Subcutaneous adipose tissue (tissue), 4 donors: ENCODE data around the gene ZNF587B. TPM values are rescaled to one million over a fixed set of nuclear protein-coding genes. Genes with fewer than 3 reads are reported as not detected.

ENCODE experiments used
- CTCF ChIP-seq: fragments of 450-650 bp; IDR thresholded peaks from one replicate; pipeline ENCODE4 v1.5.1; 2016; ENCODE audit warnings: low read depth, mild to moderate bottlenecking, control low read depth, antibody characterized with exemption, moderate library complexity
- total RNA-seq, 4 donors: library from RNA; depleted of rRNA; stranded (reverse); fragments of >200 nt; gene quantifications; one replicate each; pipeline ENCODE4 v1.1.0, GENCODE V29; 2016

ZNF587B gene
- total RNA-seq, 4 donors from 2014 or later, result 10.0 to 17.5 (median 12.3) TPM

GRCh38 chr19:57815247-57816075 lies 14.6 kb upstream of the ZNF587B start:
- no peak for TF ChIP-seq CTCF

DNA sequence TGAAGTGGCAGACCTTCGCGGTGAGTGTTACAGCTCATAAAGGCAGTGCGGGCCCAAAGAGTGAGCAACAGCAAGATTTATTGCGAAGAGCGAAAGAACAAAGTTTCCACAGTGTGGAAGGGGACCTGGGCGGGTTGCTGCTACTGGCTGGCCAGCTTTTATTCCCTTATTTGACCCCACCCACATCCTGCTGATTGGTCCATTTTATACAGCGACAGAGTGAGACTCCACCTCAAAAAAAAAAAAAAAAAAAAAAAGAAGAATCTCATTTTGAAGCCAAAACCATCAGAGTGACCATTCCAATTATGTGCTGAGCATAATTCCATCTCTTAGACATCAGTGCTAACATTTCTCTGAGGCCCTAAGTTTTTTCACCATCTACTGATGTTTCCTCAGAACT lies 13.4 kb upstream of the ZNF587B start:
- no peak for TF ChIP-seq CTCF

DNA sequence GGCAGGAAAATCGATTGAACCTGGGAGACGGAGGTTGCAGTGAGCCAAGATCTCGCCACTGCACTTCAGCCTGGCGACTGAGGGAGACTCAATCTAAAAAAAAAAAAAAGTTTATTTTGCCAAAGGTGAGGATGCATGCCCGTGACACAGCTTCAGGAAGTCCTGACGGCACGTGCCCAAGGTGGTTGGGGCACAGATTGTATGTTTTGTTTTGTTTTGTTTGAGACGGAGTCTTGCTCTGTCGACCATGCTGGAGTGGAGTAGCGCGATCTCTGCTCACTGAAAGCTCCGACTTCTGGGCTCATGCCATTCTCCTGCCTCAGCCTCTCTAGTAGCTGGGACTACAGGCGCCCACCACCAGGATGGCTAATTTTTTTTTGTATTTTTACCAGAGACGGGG lies 12.1 kb upstream of the ZNF587B start:
- TF ChIP-seq CTCF, result no peak

- TF ChIP-seq CTCF, result no peak
Observed at GRCh38 chr19:57818378-57818777, 11.7 kb upstream of the ZNF587B start.

DNA sequence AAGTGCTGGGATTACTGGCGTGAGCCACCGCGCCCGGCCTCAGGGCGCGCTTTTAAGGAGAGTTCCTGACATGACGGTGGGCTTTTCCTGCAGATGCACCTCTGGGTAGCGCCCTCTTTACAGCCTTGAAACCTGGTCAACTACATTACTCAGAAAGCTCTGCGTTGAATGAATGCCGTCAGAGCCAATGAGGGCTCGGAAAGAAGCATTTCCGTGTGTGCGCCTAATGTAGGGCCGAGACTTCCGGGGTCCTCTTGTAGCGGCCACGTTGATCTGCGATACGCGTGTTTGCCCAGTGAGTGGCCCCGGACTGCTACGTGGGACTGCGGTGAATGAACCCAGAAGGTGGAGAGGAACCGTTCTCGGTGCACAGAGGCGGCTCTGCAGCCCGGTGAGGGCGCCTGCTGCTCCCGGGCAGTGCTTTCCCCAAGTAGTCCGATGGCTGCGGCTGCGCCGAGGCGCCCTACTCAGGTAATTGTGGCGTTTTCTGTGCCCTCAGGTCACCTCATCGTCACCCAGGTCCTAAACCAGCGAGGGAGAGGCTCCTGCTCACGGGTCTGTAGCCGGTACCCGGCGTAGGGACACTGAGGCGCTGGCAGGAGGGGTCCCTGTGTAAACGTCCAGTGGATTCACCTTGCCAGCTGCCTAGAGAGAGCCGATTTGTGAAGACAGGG lies 10.5 kb upstream of the ZNF587B start:
- TF ChIP-seq CTCF, result no peak

- no peak for TF ChIP-seq CTCF
Observed at GRCh38 chr19:57820599-57820998, 9.5 kb upstream of the ZNF587B start.

DNA sequence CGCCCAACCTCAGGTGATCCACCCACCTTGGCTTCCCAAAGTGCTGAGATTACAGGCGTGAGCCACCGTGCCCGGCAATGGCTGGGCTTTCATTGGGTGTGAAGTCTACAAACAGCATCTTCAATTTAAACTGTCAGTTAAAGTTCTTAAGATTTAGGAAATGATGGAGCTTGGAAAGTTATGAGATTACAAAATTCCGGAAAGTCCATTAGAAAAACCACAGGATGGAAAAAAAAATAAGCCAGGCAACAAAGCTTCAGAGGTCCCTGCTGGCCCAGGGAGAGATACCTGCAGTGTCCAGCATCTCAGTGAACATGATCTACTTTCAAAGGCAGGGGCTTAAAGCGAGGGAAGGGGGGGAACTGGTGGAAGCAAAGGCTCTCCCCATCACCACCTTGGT lies 4.6 kb upstream of the ZNF587B start:
- no peak for TF ChIP-seq CTCF
